GM10847 (cell line): ENCODE data around the gene NSUN3.

ENCODE experiments used
- POLR2A ChIP-seq: IDR thresholded peaks from 2 replicates; pipeline ENCODE4 v1.6.1; 2011; ENCODE audit not compliant: insufficient read length; ENCODE audit errors: extremely low read depth

NSUN3 gene

GRCh38 chr3:94159062-94159828 is 96.4 kb downstream of the NSUN3 start:
- no peak for TF ChIP-seq POLR2A

GRCh38 chr3:94162700-94163099 is 99.8 kb downstream of the NSUN3 start:
- no peak for TF ChIP-seq POLR2A

GRCh38 chr3:94167346-94167745 is 104.5 kb downstream of the NSUN3 start:
- TF ChIP-seq POLR2A: no peak

- TF ChIP-seq POLR2A: no peak
These were observed 104.9 kb downstream of the NSUN3 start for GRCh38 chr3:94167796-94168195.

- TF ChIP-seq POLR2A: no peak
These were observed 109.1 kb downstream of the NSUN3 start for GRCh38 chr3:94171954-94172353.

GRCh38 chr3:94172695-94173310 is 109.9 kb downstream of the NSUN3 start:
- TF ChIP-seq POLR2A: no peak

- TF ChIP-seq POLR2A: no peak
These were observed 111.0 kb downstream of the NSUN3 start for GRCh38 chr3:94173673-94174434.

GRCh38 chr3:94175677-94176076 is 112.8 kb downstream of the NSUN3 start:
- TF ChIP-seq POLR2A: no peak

GRCh38 chr3:94176988-94177745 is 114.3 kb downstream of the NSUN3 start:
- TF ChIP-seq POLR2A: no peak
